Measurements from ENCODE around the gene AHI1. TPM values are rescaled to one million over a fixed set of nuclear protein-coding genes. Genes with fewer than 3 reads are reported as not detected.

AHI1 gene
- total RNA-seq, 1 experiment from 2014 or later, result 26.5 TPM

DNA sequence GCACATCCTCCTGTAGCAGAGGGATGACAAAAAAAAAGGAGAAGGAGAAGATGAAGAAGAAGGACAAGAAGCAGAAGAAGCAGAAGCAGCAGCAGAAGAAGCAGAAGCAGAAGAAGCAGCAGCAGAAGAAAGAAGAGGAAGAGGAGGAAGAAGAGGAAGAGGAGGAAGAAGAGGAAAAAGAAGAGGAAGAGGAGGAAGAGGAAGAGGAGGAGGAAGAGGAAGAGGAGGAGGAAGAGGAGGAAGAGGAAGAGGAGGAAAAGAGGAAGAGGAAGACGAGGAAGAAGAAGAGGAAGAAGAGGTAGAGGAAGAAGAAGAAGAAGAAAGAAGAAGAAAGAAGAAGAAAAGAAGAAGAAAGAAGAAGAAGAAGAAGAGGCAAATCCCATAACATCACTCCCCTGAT, 35.0 kb upstream of the AHI1 start:
- Mint-ChIP-seq H3K9me3 (ENCODE audit: unreplicated experiment) (no peaks in the 10 kb centered on the region), H3K4me1 (ENCODE audit: insufficient read depth, unreplicated experiment) (peaks cover 2% of the 10 kb centered on the region), H3K27ac (ENCODE audit: low read depth, unreplicated experiment) (no peak overlapping the region), H3K36me3 (ENCODE audit: insufficient read depth, unreplicated experiment) (no peaks in the 10 kb centered on the region), H3K27me3 (ENCODE audit: insufficient read depth, unreplicated experiment) (no peaks in the 10 kb centered on the region), H3K4me3 (ENCODE audit: unreplicated experiment) (no peak overlapping the region)
- DNase-seq (ENCODE audit: unreplicated experiment), result no peak
- ChIA-PET CTCF (interaction anchor here (0.6 to 9.5 kb wide), 3 partner anchors 9 to 695 kb away, joined by 4 to 143 read pairs (median 8); no protein-coding TSS in a partner anchor), POLR2A (no interaction called here)
- TF ChIP-seq, protein P1, sequence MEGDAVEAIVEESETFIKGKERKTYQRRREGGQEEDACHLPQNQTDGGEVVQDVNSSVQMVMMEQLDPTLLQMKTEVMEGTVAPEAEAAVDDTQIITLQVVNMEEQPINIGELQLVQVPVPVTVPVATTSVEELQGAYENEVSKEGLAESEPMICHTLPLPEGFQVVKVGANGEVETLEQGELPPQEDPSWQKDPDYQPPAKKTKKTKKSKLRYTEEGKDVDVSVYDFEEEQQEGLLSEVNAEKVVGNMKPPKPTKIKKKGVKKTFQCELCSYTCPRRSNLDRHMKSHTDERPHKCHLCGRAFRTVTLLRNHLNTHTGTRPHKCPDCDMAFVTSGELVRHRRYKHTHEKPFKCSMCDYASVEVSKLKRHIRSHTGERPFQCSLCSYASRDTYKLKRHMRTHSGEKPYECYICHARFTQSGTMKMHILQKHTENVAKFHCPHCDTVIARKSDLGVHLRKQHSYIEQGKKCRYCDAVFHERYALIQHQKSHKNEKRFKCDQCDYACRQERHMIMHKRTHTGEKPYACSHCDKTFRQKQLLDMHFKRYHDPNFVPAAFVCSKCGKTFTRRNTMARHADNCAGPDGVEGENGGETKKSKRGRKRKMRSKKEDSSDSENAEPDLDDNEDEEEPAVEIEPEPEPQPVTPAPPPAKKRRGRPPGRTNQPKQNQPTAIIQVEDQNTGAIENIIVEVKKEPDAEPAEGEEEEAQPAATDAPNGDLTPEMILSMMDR (IDR thresholded peaks at IDR 0.05; ENCODE audit: unreplicated experiment), result no peak
- intact Hi-C loops (cut with micrococcal nuclease), result loop anchor here (5.0 kb wide), 1 partner anchor 785 kb away; no protein-coding TSS in a partner anchor
- BruUV-seq (replicated peaks), result no TSS peak

DNA sequence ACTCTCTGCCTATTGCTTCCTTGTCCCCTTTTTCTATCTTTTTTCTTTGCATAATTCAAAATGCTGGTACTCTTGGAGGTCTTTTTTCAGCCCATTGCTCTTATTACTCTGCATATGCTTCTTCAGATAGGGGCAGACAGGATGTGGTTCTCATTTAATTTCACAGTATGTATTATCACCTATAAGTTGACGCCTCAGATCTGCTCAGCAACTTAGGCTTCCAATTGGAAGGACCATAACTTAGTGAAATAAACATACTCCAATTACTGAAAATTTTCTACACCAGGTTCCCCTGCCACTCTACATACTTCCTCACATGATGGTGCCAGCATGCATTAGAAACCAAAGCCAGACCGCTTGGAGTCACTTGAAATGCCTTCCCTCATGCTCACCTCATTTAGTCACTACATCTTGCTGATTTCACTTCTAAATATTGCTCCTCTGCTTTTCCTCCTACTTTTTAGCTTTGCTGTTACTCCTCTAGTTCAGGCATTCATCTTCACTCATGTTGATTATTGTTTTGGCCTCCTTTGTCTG, 34.5 kb upstream of the AHI1 start:
- H3K27ac Mint-ChIP-seq (ENCODE audit: low read depth, unreplicated experiment), result no peak overlapping the region
- no peak overlapping the region for H3K4me3 Mint-ChIP-seq (ENCODE audit: unreplicated experiment)
- TF ChIP-seq, protein P1 (IDR thresholded peaks at IDR 0.05; ENCODE audit: unreplicated experiment), result no peak
- no TSS peak for BruUV-seq (replicated peaks)
- ChIA-PET CTCF (interaction anchor here (2.3 kb wide), 1 partner anchor 694 kb away, joined by 8 read pairs; no protein-coding TSS in a partner anchor), POLR2A (no interaction called here)
- H3K27me3 Mint-ChIP-seq (ENCODE audit: insufficient read depth, unreplicated experiment), result no peaks in the 10 kb centered on the region
- DNase-seq (ENCODE audit: unreplicated experiment), result no peak
- intact Hi-C loops (cut with micrococcal nuclease), result loop anchor here (5.0 kb wide), 1 partner anchor 785 kb away; no protein-coding TSS in a partner anchor
- H3K36me3 Mint-ChIP-seq (ENCODE audit: insufficient read depth, unreplicated experiment), result no peaks in the 10 kb centered on the region
- H3K4me1 Mint-ChIP-seq (ENCODE audit: insufficient read depth, unreplicated experiment), result no peaks in the 10 kb centered on the region
- H3K9me3 Mint-ChIP-seq (ENCODE audit: unreplicated experiment), result no peaks in the 10 kb centered on the region

DNA sequence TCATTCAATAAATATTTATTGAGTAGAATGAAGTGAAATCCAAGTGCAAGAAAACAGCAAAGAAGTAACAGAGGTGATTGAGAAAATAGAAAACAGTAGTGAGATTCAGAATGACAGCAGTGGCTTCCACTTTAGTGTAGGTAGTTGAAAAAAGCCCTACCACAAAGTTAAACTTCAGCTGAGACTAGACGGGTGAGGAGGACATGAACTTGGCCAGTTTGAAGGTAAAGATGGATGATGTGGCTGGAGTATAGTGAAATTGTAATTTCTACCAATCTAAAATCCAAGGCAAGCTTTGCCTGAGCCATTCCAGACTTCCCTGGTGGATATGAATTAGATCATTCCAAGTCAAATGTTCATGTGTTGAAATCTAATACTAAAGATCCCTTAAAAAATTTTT, 32.6 kb upstream of the AHI1 start:
- Mint-ChIP-seq H3K27ac (ENCODE audit: low read depth, unreplicated experiment) (no peak overlapping the region), H3K9me3 (ENCODE audit: unreplicated experiment) (no peaks in the 10 kb centered on the region), H3K27me3 (ENCODE audit: insufficient read depth, unreplicated experiment) (no peaks in the 10 kb centered on the region), H3K36me3 (ENCODE audit: insufficient read depth, unreplicated experiment) (no peaks in the 10 kb centered on the region), H3K4me3 (ENCODE audit: unreplicated experiment) (no peak overlapping the region), H3K4me1 (ENCODE audit: insufficient read depth, unreplicated experiment) (no peaks in the 10 kb centered on the region)
- BruUV-seq (replicated peaks), result no TSS peak
- CTCF ChIA-PET, result interaction anchor here (1.1 kb wide), 1 partner anchor 697 kb away, joined by 3 read pairs; no protein-coding TSS in a partner anchor
- POLR2A ChIA-PET, result no interaction called here
- DNase-seq (ENCODE audit: unreplicated experiment), result no peak
- intact Hi-C loops (cut with micrococcal nuclease), result loop anchor here (5.0 kb wide), 1 partner anchor 787 kb away; no protein-coding TSS in a partner anchor
- TF ChIP-seq, protein P1 (IDR thresholded peaks at IDR 0.05; ENCODE audit: unreplicated experiment), result no peak

DNA sequence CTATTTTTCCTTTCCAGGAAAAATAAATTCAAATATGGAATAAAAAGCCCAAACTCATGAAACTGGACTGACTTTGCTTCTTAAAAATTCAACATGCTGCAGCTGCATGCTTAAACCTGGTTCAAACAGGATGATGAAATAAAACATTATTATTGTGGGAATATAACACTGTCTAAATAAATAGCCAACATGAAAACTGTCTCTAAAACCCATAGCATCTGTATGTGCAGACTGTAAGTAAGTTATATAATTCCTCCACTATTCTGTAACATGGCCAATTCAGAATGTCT, 30.4 kb upstream of the AHI1 start:
- H3K9me3 Mint-ChIP-seq (ENCODE audit: unreplicated experiment), result no peaks in the 10 kb centered on the region
- intact Hi-C loops (cut with micrococcal nuclease), result no loop called here
- ChIA-PET CTCF (interaction anchor here (2.7 kb wide), 1 partner anchor 699 kb away, joined by 15 read pairs; no protein-coding TSS in a partner anchor), POLR2A (interaction anchor here (0.6 kb wide), 1 partner anchor 1023 kb away, joined by 4 read pairs; no protein-coding TSS in a partner anchor)
- no peaks in the 10 kb centered on the region for H3K36me3 Mint-ChIP-seq (ENCODE audit: insufficient read depth, unreplicated experiment)
- TF ChIP-seq, protein P1 (IDR thresholded peaks at IDR 0.05; ENCODE audit: unreplicated experiment), result no peak
- no peak overlapping the region for H3K4me3 Mint-ChIP-seq (ENCODE audit: unreplicated experiment)
- no TSS peak for BruUV-seq (replicated peaks)
- DNase-seq (ENCODE audit: unreplicated experiment), result no peak
- peaks cover 9% of the 10 kb centered on the region for H3K4me1 Mint-ChIP-seq (ENCODE audit: insufficient read depth, unreplicated experiment)
- H3K27ac Mint-ChIP-seq (ENCODE audit: low read depth, unreplicated experiment), result no peak overlapping the region
- no peaks in the 10 kb centered on the region for H3K27me3 Mint-ChIP-seq (ENCODE audit: insufficient read depth, unreplicated experiment)
